Vagina (tissue), 2 donors: ENCODE results near the gene TANGO6. TPM values are rescaled to one million over a fixed set of nuclear protein-coding genes. Genes with fewer than 3 reads are reported as not detected.

Source experiments
- DNase-seq, 2 donors: peaks; one replicate each; pipeline ENCODE4 v3.0.0-alpha.2; 2017; ENCODE audit errors: extremely low spot score in 2 of 2
- H3K27ac ChIP-seq: fragments of 200-600 bp; sonication (generic); one replicate; pipeline ENCODE4 v1.5.1; 2019
- H3K27me3 ChIP-seq: fragments of 200-600 bp; sonication (generic); one replicate; pipeline ENCODE4 v1.5.1; 2019
- H3K36me3 ChIP-seq, 2 donors: fragments of 200-600 bp; sonication (generic); one replicate each; pipeline ENCODE4 v1.5.1; 2017 to 2019
- H3K4me1 ChIP-seq: fragments of 200-600 bp; sonication (generic); one replicate; pipeline ENCODE4 v1.5.1; 2019
- H3K4me3 ChIP-seq, 2 donors: fragments of 200-600 bp; sonication (generic); 1 replicate in 1 of 2; 2 replicates in 1 of 2; pipeline ENCODE4 v1.5.1; 2016 to 2019
- H3K9me3 ChIP-seq: fragments of 200-600 bp; sonication (generic); one replicate; pipeline ENCODE4 v1.5.1; 2019
- CTCF ChIP-seq, 3 experiments: fragments of 450-650 bp in 2 of 3; fragments of 200-600 bp in 1 of 3; sonication (generic) in 1 of 3; IDR thresholded peaks; one replicate each; pipeline ENCODE4 v1.5.1; 2017 to 2019; ENCODE audit warnings: antibody characterized with exemption in 3 of 3, mild to moderate bottlenecking in 2 of 3, moderate library complexity in 2 of 3
- POLR2A ChIP-seq, 2 donors: fragments of 450-650 bp; IDR thresholded peaks; one replicate each; pipeline ENCODE4 v1.6.1; 2017; ENCODE audit warnings: antibody characterized with exemption in 2 of 2, mild to moderate bottlenecking in 2 of 2, moderate library complexity in 2 of 2
- POLR2AphosphoS5 ChIP-seq, 2 donors: sonication (generic); formaldehyde crosslinking; IDR thresholded peaks; one replicate each; pipeline ENCODE4 v1.9.0; 2017; ENCODE audit warnings: antibody characterized with exemption in 2 of 2, mild to moderate bottlenecking in 2 of 2, low read depth in 1 of 2; ENCODE audit not compliant: insufficient read depth in 1 of 2
- intact Hi-C: fragments of 100-400 bp; cut with DNase I; formaldehyde crosslinking; loops from one replicate; pipeline ENCODE4 v1.15.1; 2023
- total RNA-seq: library from RNA; depleted of rRNA; stranded (reverse); fragments of >200 nt; gene quantifications from one replicate; pipeline ENCODE4 v1.2.3, GENCODE V29; 2016

TANGO6 gene
- total RNA-seq, 1 donor from 2014 or later, result 21.9 TPM

GRCh38 chr16:68889508-68890150 is 46.3 kb downstream of the TANGO6 start:
- Histone ChIP-seq H3K27ac (no peak overlapping the region), H3K36me3 (no peaks in the 10 kb centered on the region), H3K27me3 (no peaks in the 10 kb centered on the region), H3K4me3 (no peak overlapping the region), H3K4me1 (peaks cover 8% of the 10 kb centered on the region), H3K9me3 (no peaks in the 10 kb centered on the region)
- no peak for DNase-seq
- TF ChIP-seq POLR2AphosphoS5 (IDR thresholded peaks at IDR 0.05; ENCODE audit: insufficient read depth in 1 of 2, low read depth in 1 of 2) (no peak), CTCF (IDR thresholded peaks at IDR 0.05) (no peak), POLR2A (IDR thresholded peaks at IDR 0.05) (no peak)
- intact Hi-C loops, result no loop called here

GRCh38 chr16:68892214-68892613 is 48.9 kb downstream of the TANGO6 start:
- Histone ChIP-seq H3K4me1 (no peaks in the 10 kb centered on the region), H3K27ac (no peak overlapping the region), H3K36me3 (no peaks in the 10 kb centered on the region), H3K4me3 (no peak overlapping the region), H3K27me3 (no peaks in the 10 kb centered on the region), H3K9me3 (no peaks in the 10 kb centered on the region)
- intact Hi-C loops, result no loop called here
- TF ChIP-seq CTCF (IDR thresholded peaks at IDR 0.05) (no peak), POLR2AphosphoS5 (IDR thresholded peaks at IDR 0.05; ENCODE audit: insufficient read depth in 1 of 2, low read depth in 1 of 2) (no peak), POLR2A (IDR thresholded peaks at IDR 0.05) (no peak)
- no peak for DNase-seq

GRCh38 chr16:68892898-68893297 is 49.6 kb downstream of the TANGO6 start:
- intact Hi-C loops, result no loop called here
- TF ChIP-seq POLR2A (IDR thresholded peaks at IDR 0.05), result no peak
- no peak for TF ChIP-seq POLR2AphosphoS5 (IDR thresholded peaks at IDR 0.05; ENCODE audit: insufficient read depth in 1 of 2, low read depth in 1 of 2)
- no peak for TF ChIP-seq CTCF (IDR thresholded peaks at IDR 0.05)
- H3K27ac ChIP-seq, result no peak overlapping the region
- no peaks in the 10 kb centered on the region for H3K27me3 ChIP-seq
- H3K9me3 ChIP-seq, result no peaks in the 10 kb centered on the region
- no peaks in the 10 kb centered on the region for H3K36me3 ChIP-seq
- no peak overlapping the region for H3K4me3 ChIP-seq
- no peaks in the 10 kb centered on the region for H3K4me1 ChIP-seq
- no peak for DNase-seq

GRCh38 chr16:68893710-68894705 is 50.7 kb downstream of the TANGO6 start:
- Histone ChIP-seq H3K4me1 (no peaks in the 10 kb centered on the region), H3K36me3 (no peaks in the 10 kb centered on the region), H3K27me3 (no peaks in the 10 kb centered on the region), H3K4me3 (no peak overlapping the region), H3K9me3 (no peaks in the 10 kb centered on the region), H3K27ac (no peak overlapping the region)
- intact Hi-C loops, result no loop called here
- no peak for TF ChIP-seq POLR2A (IDR thresholded peaks at IDR 0.05)
- TF ChIP-seq POLR2AphosphoS5 (IDR thresholded peaks at IDR 0.05; ENCODE audit: insufficient read depth in 1 of 2, low read depth in 1 of 2), result no peak
- no peak for TF ChIP-seq CTCF (IDR thresholded peaks at IDR 0.05)
- DNase-seq, result no peak
